Measurements from ENCODE around the gene TMCC1.

DNA sequence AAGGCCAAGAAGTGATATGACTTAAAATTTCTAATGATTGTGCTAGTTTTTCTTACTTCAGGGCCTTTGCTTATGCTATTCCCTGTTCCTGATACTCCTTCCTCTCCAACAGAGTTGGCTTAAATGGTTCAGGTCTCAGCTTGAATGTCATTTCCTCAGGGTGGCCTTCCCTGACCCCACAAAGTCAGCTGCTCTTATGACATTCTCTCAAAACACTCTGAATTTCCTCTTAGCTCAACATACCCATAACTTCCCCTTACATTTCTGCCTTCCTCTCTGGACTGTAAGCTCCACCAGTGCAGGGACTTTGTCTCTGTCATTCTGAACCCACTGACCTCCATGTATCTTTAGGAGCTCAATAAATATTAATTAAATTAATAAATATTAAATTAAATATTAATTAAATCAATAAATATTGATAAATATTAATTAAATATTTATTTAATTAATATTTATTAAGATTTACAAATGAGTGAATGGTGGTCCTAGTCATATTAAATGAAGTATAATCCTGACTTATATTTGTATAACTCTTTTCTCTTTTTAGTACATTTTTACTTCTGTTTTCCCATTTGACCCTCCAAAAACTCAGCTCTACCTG is 17.9 kb upstream of the TMCC1 start:
- TF ChIP-seq, protein P1, sequence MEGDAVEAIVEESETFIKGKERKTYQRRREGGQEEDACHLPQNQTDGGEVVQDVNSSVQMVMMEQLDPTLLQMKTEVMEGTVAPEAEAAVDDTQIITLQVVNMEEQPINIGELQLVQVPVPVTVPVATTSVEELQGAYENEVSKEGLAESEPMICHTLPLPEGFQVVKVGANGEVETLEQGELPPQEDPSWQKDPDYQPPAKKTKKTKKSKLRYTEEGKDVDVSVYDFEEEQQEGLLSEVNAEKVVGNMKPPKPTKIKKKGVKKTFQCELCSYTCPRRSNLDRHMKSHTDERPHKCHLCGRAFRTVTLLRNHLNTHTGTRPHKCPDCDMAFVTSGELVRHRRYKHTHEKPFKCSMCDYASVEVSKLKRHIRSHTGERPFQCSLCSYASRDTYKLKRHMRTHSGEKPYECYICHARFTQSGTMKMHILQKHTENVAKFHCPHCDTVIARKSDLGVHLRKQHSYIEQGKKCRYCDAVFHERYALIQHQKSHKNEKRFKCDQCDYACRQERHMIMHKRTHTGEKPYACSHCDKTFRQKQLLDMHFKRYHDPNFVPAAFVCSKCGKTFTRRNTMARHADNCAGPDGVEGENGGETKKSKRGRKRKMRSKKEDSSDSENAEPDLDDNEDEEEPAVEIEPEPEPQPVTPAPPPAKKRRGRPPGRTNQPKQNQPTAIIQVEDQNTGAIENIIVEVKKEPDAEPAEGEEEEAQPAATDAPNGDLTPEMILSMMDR (IDR thresholded peaks at IDR 0.05) = no peak
- no peak for TF ChIP-seq EP300 (IDR thresholded peaks at IDR 0.05)
- TF ChIP-seq POLR2A (IDR thresholded peaks at IDR 0.05) = no peak
